Measurements from ENCODE around the gene CPVL.
"Not testable (repeated sequence)": the region's sequence is repeated elsewhere in the genome, so short reads cannot be mapped to it uniquely, and the experiment has no call there.

- not testable (repeated sequence) for TF ChIP-seq CTCF (conservative IDR thresholded peaks at IDR 0.05; ENCODE audit: low read depth, low read length); EZH2 (IDR thresholded peaks at IDR 0.05; ENCODE audit: borderline replicate concordance, low read depth, low read length, poor library complexity, severe bottlenecking)
Measured at GRCh38 chr7:29114266-29114665, 32.1 kb downstream of the CPVL start.
